MCF 10A (cell line): ENCODE data around the gene VAMP8. TPM values are rescaled to one million over a fixed set of nuclear protein-coding genes. Genes with fewer than 3 reads are reported as not detected.

ENCODE experiments used
- BruUV-seq: library from RNA; stranded (reverse); fragments of 400-500 nt; replicated peaks from 2 replicates; lab custom pipeline; 2021; lab: Mats Ljungman, UMichigan
- CTCF ChIA-PET: fragments of 300-600 bp; sonication (Branson Sonifier 250); formaldehyde crosslinking; extraction: SDS; loops from one replicate; lab custom pipeline; 2021; ENCODE audit warnings: antibody characterized with exemption, inconsistent platforms; lab: Yijun Ruan, JAX
- POLR2A ChIA-PET: fragments of 300-600, 350-650 bp; sonication (Branson Sonifier 250); formaldehyde crosslinking; extraction: SDS; loops from one replicate; lab custom pipeline; 2020; ENCODE audit warnings: antibody characterized with exemption, inconsistent platforms; lab: Yijun Ruan, JAX
- DNase-seq: peaks from one replicate; pipeline ENCODE4 v3.0.0-alpha.2; 2018; ENCODE audit not compliant: unreplicated experiment
- H3K27ac Mint-ChIP-seq: one replicate; pipeline ENCODE4 v1.8.0; 2022; ENCODE audit warnings: mild to moderate bottlenecking, low read depth, mixed read lengths; ENCODE audit not compliant: unreplicated experiment
- H3K27me3 Mint-ChIP-seq: one replicate; pipeline ENCODE4 v1.8.0; 2022; ENCODE audit warnings: mixed read lengths; ENCODE audit not compliant: insufficient read depth, unreplicated experiment
- H3K36me3 Mint-ChIP-seq: one replicate; pipeline ENCODE4 v1.8.0; 2022; ENCODE audit warnings: mild to moderate bottlenecking, moderate library complexity, mixed read lengths; ENCODE audit not compliant: insufficient read depth, unreplicated experiment
- H3K4me1 Mint-ChIP-seq: one replicate; pipeline ENCODE4 v1.8.0; 2022; ENCODE audit warnings: mixed read lengths; ENCODE audit not compliant: insufficient read depth, unreplicated experiment
- H3K4me3 Mint-ChIP-seq: one replicate; pipeline ENCODE4 v1.8.0; 2022; ENCODE audit warnings: mild to moderate bottlenecking, moderate library complexity, mixed read lengths; ENCODE audit not compliant: unreplicated experiment
- H3K9me3 Mint-ChIP-seq: one replicate; pipeline ENCODE4 v1.8.0; 2022; ENCODE audit warnings: mixed read lengths; ENCODE audit not compliant: unreplicated experiment
- CTCF ChIP-seq: fragments of 200-600 bp; IDR thresholded peaks from one replicate; pipeline ENCODE4 v1.8.0; 2022; ENCODE audit warnings: antibody characterized with exemption, mild to moderate bottlenecking; ENCODE audit not compliant: unreplicated experiment
- intact Hi-C: fragments of 100-400 bp; cut with micrococcal nuclease; formaldehyde crosslinking; loops from 2 replicates; pipeline ENCODE4 v1.14.1; 2022
- total RNA-seq: library from RNA; stranded (reverse); gene quantifications from 2 replicates; pipeline ENCODE4 v1.2.3, GENCODE V29; 2022

VAMP8 gene
- total RNA-seq, 1 experiment from 2014 or later, result 56.0 TPM

GRCh38 chr2:85545780-85546240 is 31.6 kb upstream of the VAMP8 start:
- TF ChIP-seq CTCF, result no peak
- Mint-ChIP-seq H3K9me3 (no peaks in the 10 kb centered on the region), H3K27ac (no peak overlapping the region), H3K4me3 (no peak overlapping the region), H3K4me1 (peaks cover 37% of the 10 kb centered on the region), H3K27me3 (no peaks in the 10 kb centered on the region), H3K36me3 (peaks cover 71% of the 10 kb centered on the region)
- no TSS peak for BruUV-seq
- ChIA-PET CTCF (interaction anchor here (0.6 to 12.7 kb wide), 6 partner anchors 9 to 155 kb away, joined by 3 to 293 read pairs (median 5); partner anchors contain the start of gene SH2D6), POLR2A (interaction anchor here (0.6 to 18.1 kb wide), 20 partner anchors 6 to 218 kb away, joined by 3 to 376 read pairs (median 6); partner anchors contain the start of genes ELMOD3, GGCX, MAT2A and RETSAT)
- no peak for DNase-seq
- intact Hi-C loops, result loop anchor here (5.0 kb wide), 1 partner anchor 194 kb away; the partner anchor contains the start of genes ELMOD3 and RETSAT

DNA sequence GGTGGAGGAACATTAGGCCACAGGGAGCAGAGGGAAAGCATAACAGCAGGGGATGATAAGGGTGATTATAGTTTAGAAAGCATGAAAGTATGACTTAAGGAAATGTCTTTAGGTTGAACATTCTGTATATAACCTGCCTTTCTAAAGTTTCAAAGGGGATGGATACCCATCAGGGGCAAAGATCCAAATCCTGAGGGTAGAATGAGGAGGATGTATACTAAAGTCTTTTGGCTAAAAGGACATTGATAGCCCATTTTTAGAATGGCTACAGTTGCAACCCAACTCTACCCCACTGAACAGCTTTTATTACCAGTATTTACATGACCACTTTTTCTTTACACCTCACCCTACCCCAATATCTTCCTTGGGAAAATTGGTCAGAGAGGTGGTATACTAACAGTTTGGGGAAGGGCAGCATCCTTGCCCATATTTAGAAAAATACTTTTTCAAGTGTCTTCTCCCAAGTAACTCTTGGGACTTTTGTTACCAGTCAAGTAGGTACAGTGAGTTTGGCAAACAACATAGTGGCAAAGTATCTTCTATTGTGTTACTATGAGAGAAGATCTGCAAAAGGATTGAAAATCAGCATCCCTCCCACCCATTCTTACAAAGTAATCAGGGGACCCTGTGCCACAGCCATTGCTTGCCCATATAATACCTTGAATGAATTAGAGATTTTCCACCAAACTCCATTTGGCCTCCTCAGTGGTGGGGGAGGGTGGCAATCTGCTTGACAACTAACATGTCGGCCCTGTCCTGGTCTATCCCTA is 30.1 kb upstream of the VAMP8 start:
- no TSS peak for BruUV-seq
- intact Hi-C loops, result loop anchor here (5.0 kb wide), 1 partner anchor 195 kb away; the partner anchor contains the start of genes ELMOD3 and RETSAT
- Mint-ChIP-seq H3K36me3 (peaks cover 71% of the 10 kb centered on the region), H3K4me3 (no peak overlapping the region), H3K4me1 (peaks cover 27% of the 10 kb centered on the region), H3K9me3 (no peaks in the 10 kb centered on the region), H3K27me3 (no peaks in the 10 kb centered on the region), H3K27ac (peak overlapping the region; percentile 20)
- ChIA-PET POLR2A (interaction anchor here (0.6 to 18.1 kb wide), 14 partner anchors 8 to 220 kb away, joined by 3 to 376 read pairs (median 8); partner anchors contain the start of genes ELMOD3, MAT2A, RETSAT and SH2D6), CTCF (interaction anchor here (12.7 kb wide), 1 partner anchor 123 kb away, joined by 293 read pairs; the partner anchor contains the start of gene SH2D6)
- DNase-seq, result peak; percentile 39
- TF ChIP-seq CTCF, result no peak

DNA sequence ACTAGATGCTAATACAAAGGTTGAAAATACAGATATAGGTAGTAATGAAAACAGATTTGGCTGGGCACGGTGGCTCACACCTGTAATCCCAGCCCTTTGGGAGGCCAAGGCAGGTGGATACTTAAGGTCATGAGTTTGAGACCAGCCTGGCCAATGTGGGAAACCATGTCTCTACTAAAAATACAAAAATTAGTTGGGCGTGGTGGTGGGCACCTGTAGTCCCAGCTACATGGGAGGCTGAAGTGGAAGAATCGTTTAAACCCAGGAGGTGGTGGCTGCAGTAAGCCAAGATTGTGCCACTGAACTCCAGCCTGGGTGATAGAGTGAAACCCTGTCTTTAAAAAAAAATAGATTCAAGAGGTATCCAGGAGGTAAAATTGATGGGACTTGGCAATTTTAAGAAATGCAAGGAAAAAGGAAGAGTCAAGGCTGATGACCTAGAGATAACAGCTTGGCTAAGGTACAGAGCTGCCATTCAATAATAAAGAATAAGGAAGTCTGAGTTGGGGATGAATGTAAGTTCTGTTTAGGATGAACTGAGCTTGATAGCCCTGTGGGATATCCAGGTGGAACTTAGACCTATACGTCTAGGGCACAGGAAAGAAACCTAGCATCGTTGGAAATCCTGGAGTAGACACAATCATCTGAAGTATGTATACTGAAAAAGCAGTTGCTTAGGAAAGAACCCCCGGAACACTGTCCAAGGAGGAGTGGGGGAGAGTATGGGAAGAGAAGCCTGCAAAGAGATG is 29.4 kb upstream of the VAMP8 start:
- CTCF ChIA-PET, result interaction anchor here (0.6 to 12.7 kb wide), 6 partner anchors 8 to 622 kb away, joined by 3 to 293 read pairs (median 9); partner anchors contain the start of genes MAT2A and SH2D6
- DNase-seq, result no peak
- peaks cover 70% of the 10 kb centered on the region for H3K36me3 Mint-ChIP-seq

More for the DNA sequence above, 29.4 kb upstream of the VAMP8 start:
- Mint-ChIP-seq H3K4me1 (peaks cover 20% of the 10 kb centered on the region), H3K27me3 (no peaks in the 10 kb centered on the region), H3K9me3 (no peaks in the 10 kb centered on the region), H3K4me3 (no peak overlapping the region), H3K27ac (no peak overlapping the region)
- POLR2A ChIA-PET, result interaction anchor here (0.6 to 16.8 kb wide), 18 partner anchors 8 to 220 kb away, joined by 3 to 287 read pairs (median 4); partner anchors contain the start of genes ELMOD3, GGCX, MAT2A and RETSAT
- intact Hi-C loops, result loop anchor here (5.0 kb wide), 1 partner anchor 196 kb away; the partner anchor contains the start of genes ELMOD3 and RETSAT
- TF ChIP-seq CTCF, result no peak
- BruUV-seq, result no TSS peak
